ENCODE data around the gene PCDHA1.

DNA sequence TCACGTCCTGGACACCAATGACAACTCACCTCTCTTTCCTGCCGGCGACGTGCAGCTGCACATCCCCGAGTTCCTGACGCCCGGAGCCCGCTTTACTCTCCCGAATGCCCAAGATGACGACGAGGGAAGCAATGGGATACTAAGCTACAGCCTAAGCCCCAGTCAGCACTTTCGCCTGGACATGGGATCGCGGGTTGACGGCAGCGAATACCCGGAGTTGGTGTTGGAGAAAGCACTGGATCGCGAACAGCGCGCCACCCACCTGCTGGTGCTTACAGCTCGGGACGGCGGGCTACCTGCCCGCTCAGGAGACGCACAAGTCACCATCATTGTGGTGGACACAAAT, 141.3 kb downstream of the PCDHA1 start:
- TF ChIP-seq CTCF (conservative IDR thresholded peaks at IDR 0.05; ENCODE audit: low read depth in 2 of 2) (0 out of 4 replicates have a peak, but pooled peaks of 1 of the 2 experiments have one; percentile 20), ZNF331 (CRISPR knock-in tag; IDR thresholded peaks at IDR 0.05; ENCODE audit: low read depth) (no peak), POLR2AphosphoS5 (IDR thresholded peaks at IDR 0.05; ENCODE audit: low read depth) (no peak), EZH2 (IDR thresholded peaks at IDR 0.05; ENCODE audit: low read depth, unreplicated experiment) (no peak)
